ENCODE measurements around the gene TRNP1. TPM values are rescaled to one million over a fixed set of nuclear protein-coding genes. Genes with fewer than 3 reads are reported as not detected.

The TRNP1 gene
- total RNA-seq, 4 donors from 2014 or later, result 7.1 to 24.6 (median 15.2) TPM

DNA sequence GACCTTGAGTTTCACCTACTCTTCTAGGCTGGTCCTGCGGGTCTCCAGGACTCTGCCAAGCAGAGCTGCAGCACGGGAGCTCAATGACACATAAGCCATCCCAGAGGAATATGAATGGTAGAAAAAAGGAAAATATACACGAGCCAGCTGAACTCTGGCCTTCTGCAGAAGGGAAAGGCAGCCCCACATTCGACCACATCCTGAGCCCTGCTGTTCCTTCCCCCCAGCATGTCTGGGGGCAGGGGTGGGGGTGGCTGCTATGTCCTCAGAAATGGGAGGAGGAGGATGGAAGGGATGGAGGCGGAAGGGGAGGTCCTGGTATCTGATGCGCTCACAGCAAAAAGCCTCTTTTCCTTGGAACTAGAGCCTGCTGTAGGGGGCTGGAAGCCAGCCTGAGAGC lies 21.1 kb upstream of the TRNP1 start:
- DNase-seq (ENCODE audit: low spot score) (no peak), ATAC-seq (ENCODE audit: low FRiP score) (no peak)
- TF ChIP-seq, protein P1, sequence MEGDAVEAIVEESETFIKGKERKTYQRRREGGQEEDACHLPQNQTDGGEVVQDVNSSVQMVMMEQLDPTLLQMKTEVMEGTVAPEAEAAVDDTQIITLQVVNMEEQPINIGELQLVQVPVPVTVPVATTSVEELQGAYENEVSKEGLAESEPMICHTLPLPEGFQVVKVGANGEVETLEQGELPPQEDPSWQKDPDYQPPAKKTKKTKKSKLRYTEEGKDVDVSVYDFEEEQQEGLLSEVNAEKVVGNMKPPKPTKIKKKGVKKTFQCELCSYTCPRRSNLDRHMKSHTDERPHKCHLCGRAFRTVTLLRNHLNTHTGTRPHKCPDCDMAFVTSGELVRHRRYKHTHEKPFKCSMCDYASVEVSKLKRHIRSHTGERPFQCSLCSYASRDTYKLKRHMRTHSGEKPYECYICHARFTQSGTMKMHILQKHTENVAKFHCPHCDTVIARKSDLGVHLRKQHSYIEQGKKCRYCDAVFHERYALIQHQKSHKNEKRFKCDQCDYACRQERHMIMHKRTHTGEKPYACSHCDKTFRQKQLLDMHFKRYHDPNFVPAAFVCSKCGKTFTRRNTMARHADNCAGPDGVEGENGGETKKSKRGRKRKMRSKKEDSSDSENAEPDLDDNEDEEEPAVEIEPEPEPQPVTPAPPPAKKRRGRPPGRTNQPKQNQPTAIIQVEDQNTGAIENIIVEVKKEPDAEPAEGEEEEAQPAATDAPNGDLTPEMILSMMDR (IDR thresholded peaks at IDR 0.05), result no peak

DNA sequence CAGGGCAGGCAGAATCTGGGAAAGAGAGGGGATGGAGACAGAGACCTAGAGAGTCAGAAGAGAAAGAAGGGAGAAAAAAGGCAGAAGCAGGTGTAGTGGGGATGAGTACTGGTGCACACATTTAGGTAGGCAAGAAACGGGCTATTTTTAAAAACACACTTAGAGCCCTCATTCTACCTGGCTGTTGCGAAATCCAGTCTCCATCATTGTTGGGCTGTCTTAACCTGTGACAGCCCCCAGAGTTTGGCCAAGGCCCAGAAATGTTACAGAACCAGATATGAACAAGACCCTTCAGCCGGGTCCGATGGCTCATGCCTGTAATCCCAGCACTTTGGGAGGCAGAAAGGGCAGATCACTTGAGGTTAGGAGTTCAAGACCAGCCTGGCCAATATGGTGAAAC lies 20.7 kb upstream of the TRNP1 start:
- TF ChIP-seq, protein P1 (IDR thresholded peaks at IDR 0.05), result no peak
- DNase-seq (ENCODE audit: low spot score) (no peak), ATAC-seq (ENCODE audit: low FRiP score) (no peak)

DNA sequence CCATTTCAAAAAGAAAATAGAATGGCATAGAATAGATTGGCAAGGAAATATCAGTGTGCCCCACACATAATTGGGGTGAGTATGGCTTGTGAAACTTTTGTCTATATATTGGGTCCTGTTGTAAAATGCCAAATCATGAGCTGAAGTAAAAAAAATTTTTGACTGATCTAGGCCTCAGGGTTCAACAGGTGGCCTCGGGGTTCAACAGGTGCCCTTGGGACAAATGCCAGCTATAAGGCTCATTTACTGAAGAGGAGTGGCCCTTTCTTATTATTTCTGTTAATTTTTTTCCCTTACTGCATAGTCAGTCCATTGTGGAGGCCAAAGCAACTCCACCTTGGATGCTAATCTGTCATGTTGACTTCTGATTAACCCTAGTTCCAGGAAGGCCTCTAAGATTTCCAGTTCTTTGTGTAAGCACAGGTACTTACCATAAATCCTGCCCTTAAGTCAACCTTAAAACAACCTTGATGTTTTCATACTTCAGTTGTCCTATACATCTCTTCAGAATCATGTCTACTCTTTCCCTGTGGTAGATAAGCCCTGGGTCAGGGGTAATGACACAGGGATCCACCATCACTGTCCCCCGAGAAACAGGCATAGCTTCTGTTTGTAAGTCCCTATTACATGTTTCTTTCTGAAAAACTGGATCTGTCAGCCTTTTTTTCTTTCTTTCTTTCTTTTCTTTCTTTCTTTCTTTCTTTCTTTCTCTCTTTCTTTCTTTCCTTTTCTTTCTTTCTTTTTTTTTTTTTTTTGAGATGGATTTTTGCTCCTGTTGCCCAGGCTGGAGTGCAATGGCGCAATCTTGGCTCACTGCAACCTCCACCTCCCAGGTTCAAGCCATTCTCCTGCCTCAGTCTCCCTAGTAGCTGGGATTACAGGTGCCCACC lies 16.6 kb upstream of the TRNP1 start:
- no peak for DNase-seq (ENCODE audit: low spot score)
- no peak for ATAC-seq (ENCODE audit: low FRiP score)
- TF ChIP-seq, protein P1 (IDR thresholded peaks at IDR 0.05), result no peak

DNA sequence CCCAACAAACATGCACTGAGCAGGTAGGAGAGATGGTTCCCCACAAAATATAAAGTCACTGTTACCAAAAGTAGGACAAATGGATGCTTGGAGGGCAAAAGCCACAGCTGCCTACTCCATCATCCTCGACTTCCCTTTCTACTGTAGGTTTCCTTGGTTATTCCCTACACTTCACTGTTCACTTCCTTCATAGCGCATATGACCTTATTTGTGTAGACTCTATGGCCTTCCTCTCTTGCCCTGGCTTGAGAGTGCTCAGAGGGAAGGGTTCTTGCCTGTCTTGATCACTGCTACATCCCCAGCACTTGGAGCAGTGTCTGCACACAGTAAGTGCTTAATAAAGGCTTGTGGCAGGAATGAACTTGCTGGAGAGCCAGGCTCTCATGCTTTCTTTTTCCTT lies 14.6 kb upstream of the TRNP1 start:
- TF ChIP-seq, protein P1 (IDR thresholded peaks at IDR 0.05), result no peak
- no peak for ATAC-seq (ENCODE audit: low FRiP score)
- DNase-seq (ENCODE audit: low spot score), result no peak

DNA sequence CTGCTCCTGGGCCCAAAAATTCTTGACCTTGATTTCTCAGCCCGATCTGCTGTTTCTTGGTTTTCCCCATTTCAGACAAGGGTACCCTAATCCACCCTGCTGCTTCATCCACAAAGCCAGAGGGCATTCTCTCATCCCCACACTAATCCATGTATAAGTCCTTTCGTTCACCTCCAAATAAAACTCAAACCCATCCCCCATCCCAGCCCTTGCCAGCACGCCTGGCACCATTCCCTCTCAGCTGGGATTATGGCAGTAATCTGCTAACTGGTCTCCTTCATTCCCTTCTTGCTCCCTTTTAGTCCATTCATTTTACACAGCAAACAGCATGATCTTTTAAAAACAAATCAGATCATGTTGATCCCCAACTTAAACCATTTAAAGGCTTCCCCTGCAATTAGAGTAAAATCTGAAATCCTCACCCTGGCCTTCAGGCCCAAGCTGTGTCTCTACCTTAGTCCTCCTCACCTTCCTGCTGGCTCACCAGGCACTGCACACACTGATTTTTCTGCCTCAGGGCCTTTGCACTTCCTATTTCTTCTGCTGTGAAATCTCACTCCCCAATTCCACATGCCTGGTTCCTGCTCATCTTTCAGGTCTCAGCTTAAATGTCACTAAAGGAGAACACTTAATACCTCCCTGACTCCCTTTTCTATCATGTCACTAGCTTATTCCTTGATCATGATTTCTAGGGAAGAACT lies 12.2 kb upstream of the TRNP1 start:
- TF ChIP-seq, protein P1 (IDR thresholded peaks at IDR 0.05), result no peak
- ATAC-seq (ENCODE audit: low FRiP score) (no peak), DNase-seq (ENCODE audit: low spot score) (no peak)

DNA sequence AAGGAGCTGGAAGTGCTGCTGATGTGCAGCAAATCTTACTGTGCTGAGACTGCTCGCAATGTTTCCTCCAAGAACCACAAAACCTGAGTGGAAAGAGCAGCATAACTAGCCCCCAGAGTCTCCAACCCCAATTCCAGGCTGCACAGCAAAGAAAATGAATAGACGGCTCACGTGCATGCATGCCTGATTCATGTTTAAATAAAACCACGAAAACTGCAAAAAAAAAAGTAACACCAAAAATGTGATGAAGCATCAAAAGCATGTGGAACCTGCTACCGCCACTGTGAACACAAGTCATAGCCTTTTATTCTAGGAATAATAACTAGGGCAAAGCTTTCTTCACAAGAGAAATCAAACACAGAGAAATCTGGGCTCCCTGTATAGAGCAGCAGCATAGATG lies 9.6 kb upstream of the TRNP1 start:
- TF ChIP-seq, protein P1 (IDR thresholded peaks at IDR 0.05), result no peak
- no peak for ATAC-seq (ENCODE audit: low FRiP score)
- no peak for DNase-seq (ENCODE audit: low spot score)

Data from omental fat pad (tissue), 4 donors.